GM18951 (cell line): Measurements from ENCODE around the gene PLD2.
"Not testable (repeated sequence)": the region's sequence is repeated elsewhere in the genome, so short reads cannot be mapped to it uniquely, and the experiment has no call there.

ENCODE experiments used
- POLR2A ChIP-seq: IDR thresholded peaks from 4 replicates; pipeline ENCODE4 v1.6.1; 2011; ENCODE audit warnings: mild to moderate bottlenecking; ENCODE audit not compliant: insufficient read length, insufficient read depth; ENCODE audit errors: extremely low read depth
- in situ Hi-C: fragments of 300-500 bp; cut with MboI; formaldehyde crosslinking; loops from one replicate; pipeline ENCODE4 v1.12.0; 2022; ENCODE audit warnings: low sequenced_read_pairs, mixed read lengths, inconsistent platforms; ENCODE audit not compliant: unreplicated experiment

The PLD2 gene

GRCh38 chr17:4850246-4850645, 43.3 kb downstream of the PLD2 start:
- in situ Hi-C loops = no loop called here
- TF ChIP-seq POLR2A = no peak

- TF ChIP-seq POLR2A = no peak
- in situ Hi-C loops = no loop called here
These were observed 44.1 kb downstream of the PLD2 start for GRCh38 chr17:4851084-4851483.

- in situ Hi-C loops = no loop called here
- TF ChIP-seq POLR2A = no peak
These were observed 45.7 kb downstream of the PLD2 start for GRCh38 chr17:4852567-4853207.

GRCh38 chr17:4853208-4853671, 46.3 kb downstream of the PLD2 start:
- TF ChIP-seq POLR2A = no peak
- in situ Hi-C loops = no loop called here

- in situ Hi-C loops = no loop called here
- TF ChIP-seq POLR2A = no peak
These were observed 47.2 kb downstream of the PLD2 start for GRCh38 chr17:4854111-4854681.

GRCh38 chr17:4856271-4856936, 49.5 kb downstream of the PLD2 start:
- no peak for TF ChIP-seq POLR2A
- in situ Hi-C loops = no loop called here

- in situ Hi-C loops = no loop called here
- no peak for TF ChIP-seq POLR2A
These were observed 50.0 kb downstream of the PLD2 start for GRCh38 chr17:4856937-4857314.

- in situ Hi-C loops = not testable (repeated sequence)
These were observed 50.4 kb downstream of the PLD2 start for GRCh38 chr17:4857347-4857746.

GRCh38 chr17:4858068-4858881, 51.3 kb downstream of the PLD2 start:
- in situ Hi-C loops = no loop called here
- TF ChIP-seq POLR2A = no peak

GRCh38 chr17:4858882-4859260, 51.9 kb downstream of the PLD2 start:
- TF ChIP-seq POLR2A = no peak
- in situ Hi-C loops = no loop called here

GRCh38 chr17:4859816-4860625, 53.1 kb downstream of the PLD2 start:
- in situ Hi-C loops = no loop called here
- TF ChIP-seq POLR2A = no peak

GRCh38 chr17:4860651-4861050, 53.7 kb downstream of the PLD2 start:
- in situ Hi-C loops = no loop called here
- TF ChIP-seq POLR2A = no peak

GRCh38 chr17:4861052-4861451, 54.1 kb downstream of the PLD2 start:
- no peak for TF ChIP-seq POLR2A
- in situ Hi-C loops = no loop called here
